ENCODE data around the gene GLRA1.

GLRA1 gene

GRCh38 chr5:151772846-151773561, 151.6 kb downstream of the GLRA1 start:
- peak; percentile 30 for DNase-seq (ENCODE audit: low spot score)
